HG03442 (cell line): Measurements from ENCODE around the gene KCNH5.

Experiments used
- ATAC-seq: cut with Tn5 transposase; IDR thresholded peaks from one replicate; pipeline ENCODE4 v1.9.1; 2021; ENCODE audit warnings: mild to moderate bottlenecking, moderate library complexity; ENCODE audit not compliant: unreplicated experiment

The KCNH5 gene

GRCh38 chr14:63045234-63045611, at the start of gene KCNH5:
Gene KCNH5 (minus strand): TSS chr14:63045458. CDS start chr14:63045186, 272 bp downstream.
- peak; percentile 58 for ATAC-seq

GRCh38 chr14:63091394-63091996, 46.2 kb upstream of the KCNH5 start:
- no peak for ATAC-seq

- no peak for ATAC-seq
These were observed 43.6 kb upstream of the KCNH5 start for GRCh38 chr14:63088865-63089264.

GRCh38 chr14:63078569-63078968, 33.3 kb upstream of the KCNH5 start:
- ATAC-seq, result no peak

GRCh38 chr14:63076488-63076887, 31.2 kb upstream of the KCNH5 start:
- no peak for ATAC-seq

- ATAC-seq, result no peak
These were observed 10.4 kb upstream of the KCNH5 start for GRCh38 chr14:63055631-63056030.

- no peak for ATAC-seq
These were observed 6.7 kb upstream of the KCNH5 start for GRCh38 chr14:63051992-63052391.

GRCh38 chr14:63051301-63051700, 6.0 kb upstream of the KCNH5 start:
- ATAC-seq, result no peak

GRCh38 chr14:63050694-63051093, 5.4 kb upstream of the KCNH5 start:
- no peak for ATAC-seq

GRCh38 chr14:63046339-63047268, 1.3 kb upstream of the KCNH5 start:
- no peak for ATAC-seq

- ATAC-seq, result peak; percentile 26
These were observed 508 bp upstream of the KCNH5 start for GRCh38 chr14:63045612-63046320.

GRCh38 chr14:63039866-63040265, 5.4 kb downstream of the KCNH5 start:
- no peak for ATAC-seq

GRCh38 chr14:63032641-63033040, 12.6 kb downstream of the KCNH5 start:
- ATAC-seq, result no peak

GRCh38 chr14:63032076-63032475, 13.2 kb downstream of the KCNH5 start:
- ATAC-seq, result no peak

GRCh38 chr14:63030113-63030512, 15.1 kb downstream of the KCNH5 start:
- no peak for ATAC-seq

GRCh38 chr14:63027719-63028118, 17.5 kb downstream of the KCNH5 start:
- ATAC-seq, result no peak

- no peak for ATAC-seq
These were observed 18.8 kb downstream of the KCNH5 start for GRCh38 chr14:63026491-63026890.

- ATAC-seq, result no peak
These were observed 30.6 kb downstream of the KCNH5 start for GRCh38 chr14:63014621-63015020.

GRCh38 chr14:63012171-63012570, 33.1 kb downstream of the KCNH5 start:
- ATAC-seq, result no peak

GRCh38 chr14:63011623-63012022, 33.6 kb downstream of the KCNH5 start:
- ATAC-seq, result no peak

- ATAC-seq, result no peak
These were observed 35.8 kb downstream of the KCNH5 start for GRCh38 chr14:63009495-63009894.

- no peak for ATAC-seq
These were observed 38.7 kb downstream of the KCNH5 start for GRCh38 chr14:63006531-63006930.
